NCI-H2196 (cell line): Measurements from ENCODE around the gene DEFB119.
"Not testable (repeated sequence)": the region's sequence is repeated elsewhere in the genome, so short reads cannot be mapped to it uniquely, and the experiment has no call there.

ENCODE experiments used
- DNase-seq: peaks from one replicate; lab custom pipeline; 2025; ENCODE audit not compliant: unreplicated experiment; lab: John Stamatoyannopoulos, UW

The DEFB119 gene

GRCh38 chr20:31390490-31390889 lies at the start of gene DEFB119:
DEFB119 (minus strand) TSS chr20:31390590; CDS start chr20:31390483, 107 bp downstream.
- DNase-seq, result no peak

DNA sequence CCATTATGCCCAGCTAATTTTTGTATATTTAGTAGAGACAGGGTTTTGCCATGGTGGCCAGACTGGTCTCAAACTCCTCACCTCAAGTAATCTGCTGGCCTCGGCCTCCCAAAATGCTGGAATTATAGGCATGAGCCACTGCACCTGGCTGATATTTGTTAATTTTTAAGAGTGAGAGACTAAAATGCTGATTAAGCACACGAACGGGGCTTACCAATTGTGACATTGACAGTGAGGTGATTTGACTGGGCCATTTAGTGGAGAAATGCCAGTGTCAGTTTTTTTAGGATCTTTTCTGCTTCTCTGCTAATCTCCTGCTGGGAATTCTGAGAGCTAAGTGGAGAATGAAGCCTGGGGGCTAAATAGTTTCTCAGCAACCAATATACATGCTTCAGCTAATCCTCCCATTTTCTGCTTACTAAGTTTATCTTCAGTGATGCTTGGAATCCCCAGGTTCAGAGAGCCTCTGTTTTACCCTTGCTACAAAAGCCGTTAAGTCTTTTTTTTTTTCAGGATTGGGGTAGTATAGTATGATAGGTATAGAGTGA lies 40.3 kb upstream of the DEFB119 start:
- DNase-seq, result no peak

- not testable (repeated sequence) for DNase-seq
Observed at GRCh38 chr20:31427576-31427975, 37.2 kb upstream of the DEFB119 start.

GRCh38 chr20:31426891-31427551 lies 36.6 kb upstream of the DEFB119 start:
- not testable (repeated sequence) for DNase-seq

DNA sequence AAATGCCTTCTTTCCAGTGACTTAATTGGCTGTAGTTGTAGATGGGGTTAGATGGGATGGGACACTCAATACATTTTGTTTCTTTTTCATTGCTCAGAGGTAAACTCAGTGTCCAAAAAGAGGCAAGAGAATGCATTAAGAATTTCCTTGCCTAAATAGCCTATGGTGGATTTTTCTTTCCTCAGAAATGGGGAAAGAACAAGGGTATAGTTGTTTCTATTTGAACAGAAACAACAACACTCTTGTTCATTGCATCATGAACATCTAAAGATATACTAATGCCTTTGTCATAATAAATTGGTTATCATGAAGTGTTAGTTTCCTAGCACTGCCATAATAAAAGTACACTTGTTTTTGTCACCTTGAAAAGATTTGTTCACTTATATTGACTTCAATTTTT lies 35.4 kb upstream of the DEFB119 start:
- DNase-seq, result no peak

- DNase-seq, result no peak
Observed at GRCh38 chr20:31418307-31418706, 27.9 kb upstream of the DEFB119 start.

DNA sequence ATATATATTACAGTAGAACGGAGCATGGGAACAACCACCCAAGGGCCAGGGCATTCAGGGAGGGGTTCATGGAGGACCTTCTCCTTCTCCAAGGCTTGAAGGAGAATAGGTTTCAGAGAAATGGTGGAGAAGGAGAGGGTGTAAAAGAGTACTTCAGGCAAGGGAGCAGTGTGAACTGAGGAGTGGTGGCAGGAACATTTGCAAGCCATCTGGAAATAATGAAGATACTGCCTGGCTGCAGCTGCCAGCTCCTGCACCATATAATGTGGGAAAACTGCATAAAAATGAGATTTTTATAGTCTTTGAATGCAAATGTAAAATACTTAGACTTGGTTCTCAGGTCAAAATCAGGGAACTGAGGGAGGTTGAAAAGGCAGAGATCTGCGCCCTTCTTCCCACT lies 25.3 kb upstream of the DEFB119 start:
- no peak for DNase-seq

- DNase-seq, result no peak
Observed at GRCh38 chr20:31414381-31414780, 24.0 kb upstream of the DEFB119 start.

GRCh38 chr20:31410011-31410410 lies 19.6 kb upstream of the DEFB119 start:
- no peak for DNase-seq

GRCh38 chr20:31406115-31406514 lies 15.7 kb upstream of the DEFB119 start, which contains the start of gene DEFB121:
DEFB121 (minus strand) TSS chr20:31406215; CDS start chr20:31406152, 63 bp downstream.
- no peak for DNase-seq

DNA sequence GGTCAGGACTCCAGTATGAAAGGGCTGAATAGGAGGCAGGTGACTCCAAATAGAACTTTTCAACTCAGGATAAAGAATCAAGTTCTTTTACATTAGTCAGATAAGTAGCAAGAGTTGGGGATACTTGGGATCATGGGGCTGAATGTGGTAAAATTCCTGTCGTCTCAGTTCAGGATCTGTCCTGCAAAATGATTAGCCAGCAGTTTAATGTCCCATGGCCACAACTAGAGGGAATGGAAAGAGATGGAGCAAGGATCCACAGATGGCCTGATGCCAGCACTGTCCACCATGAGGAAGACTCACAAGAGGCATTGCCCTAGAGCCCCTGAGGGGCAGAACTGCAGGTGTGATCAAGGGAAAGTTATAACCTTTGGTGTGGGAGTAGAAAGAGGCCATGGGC lies 13.5 kb upstream of the DEFB119 start:
- no peak for DNase-seq

GRCh38 chr20:31394900-31395299 lies 4.5 kb upstream of the DEFB119 start:
- DNase-seq, result no peak

GRCh38 chr20:31392836-31393235 lies 2.4 kb upstream of the DEFB119 start:
- no peak for DNase-seq

DNA sequence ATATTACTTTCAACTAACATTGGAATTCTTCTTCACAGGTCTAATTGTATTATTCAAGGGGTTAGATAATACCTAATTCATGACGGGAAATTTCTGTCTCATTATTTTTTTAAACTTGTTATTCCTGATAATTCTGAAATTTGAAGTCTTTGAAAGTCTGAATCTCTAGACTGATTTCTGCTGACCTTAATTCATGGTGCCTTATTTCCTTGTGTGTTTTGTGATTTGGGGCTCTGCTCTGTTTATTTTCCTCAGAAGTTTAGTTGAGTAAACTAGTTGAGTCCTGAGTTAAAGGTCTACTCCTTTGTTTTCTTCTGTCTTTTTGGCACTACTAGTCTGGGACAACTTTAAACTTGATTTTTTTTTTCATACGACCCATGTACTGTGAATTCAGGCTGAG lies 16.0 kb downstream of the DEFB119 start:
- DNase-seq, result no peak

GRCh38 chr20:31368301-31368700 lies 22.1 kb downstream of the DEFB119 start, which contains the start of gene DEFB118:
DEFB118 (plus strand) TSS chr20:31368601; CDS start chr20:31368651, 50 bp downstream.
- DNase-seq, result no peak

DNA sequence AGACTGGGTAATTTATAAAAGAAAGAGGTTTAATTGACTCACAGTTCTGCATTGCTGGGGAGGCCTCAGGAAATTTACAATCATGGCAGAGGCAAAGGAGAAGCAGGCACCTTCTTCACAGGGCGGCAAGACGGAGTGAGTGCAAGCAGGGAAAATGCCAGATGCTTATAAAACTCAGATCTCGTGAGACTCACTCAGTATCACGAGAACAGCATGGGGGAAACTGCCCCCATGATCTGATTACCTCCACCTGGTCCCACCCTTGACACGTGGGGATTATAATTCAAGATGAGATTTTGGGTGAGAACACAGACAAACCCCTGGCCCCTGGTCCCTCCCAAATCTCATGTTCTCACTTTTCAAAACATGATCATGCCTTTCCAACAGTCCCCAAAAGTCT lies 26.1 kb downstream of the DEFB119 start:
- DNase-seq, result not testable (repeated sequence)

DNA sequence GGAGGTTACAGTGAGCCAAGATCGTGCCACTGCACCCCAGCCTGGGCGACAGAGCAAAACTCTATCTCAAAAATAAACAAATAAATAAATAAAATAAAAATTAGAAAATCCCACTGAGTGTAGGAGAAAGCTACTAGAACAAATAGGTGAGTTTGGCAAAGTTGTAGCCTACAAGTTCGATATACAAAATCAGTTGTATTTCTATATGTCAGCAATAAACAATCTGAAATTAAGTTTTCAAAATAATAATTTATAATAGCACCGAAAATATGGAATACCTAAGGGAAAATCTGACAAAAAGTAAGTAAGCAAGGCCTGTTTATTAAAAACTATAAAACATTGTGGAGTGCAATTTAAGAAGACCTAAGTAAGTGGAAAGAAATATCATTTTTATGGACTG lies 27.1 kb downstream of the DEFB119 start:
- DNase-seq, result no peak

DNA sequence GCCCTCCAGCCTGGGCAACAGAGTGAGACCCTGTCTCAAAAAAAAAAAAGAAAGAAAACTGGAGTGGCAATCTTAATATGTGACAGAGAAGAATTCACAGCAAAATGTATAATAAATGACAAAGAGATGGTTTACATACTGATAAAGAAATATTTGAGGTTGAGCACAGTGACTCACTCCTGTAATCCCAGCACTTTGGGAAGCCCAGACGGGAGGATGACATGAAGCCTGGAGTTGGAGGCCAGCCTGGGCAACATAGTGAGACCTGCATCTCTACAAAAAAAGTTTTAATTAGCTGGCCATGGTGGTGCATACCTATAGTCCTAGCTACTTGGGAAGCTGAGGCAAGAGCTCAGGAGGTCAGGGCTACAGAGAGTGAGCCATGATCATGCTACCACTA lies 34.4 kb downstream of the DEFB119 start:
- no peak for DNase-seq

DNA sequence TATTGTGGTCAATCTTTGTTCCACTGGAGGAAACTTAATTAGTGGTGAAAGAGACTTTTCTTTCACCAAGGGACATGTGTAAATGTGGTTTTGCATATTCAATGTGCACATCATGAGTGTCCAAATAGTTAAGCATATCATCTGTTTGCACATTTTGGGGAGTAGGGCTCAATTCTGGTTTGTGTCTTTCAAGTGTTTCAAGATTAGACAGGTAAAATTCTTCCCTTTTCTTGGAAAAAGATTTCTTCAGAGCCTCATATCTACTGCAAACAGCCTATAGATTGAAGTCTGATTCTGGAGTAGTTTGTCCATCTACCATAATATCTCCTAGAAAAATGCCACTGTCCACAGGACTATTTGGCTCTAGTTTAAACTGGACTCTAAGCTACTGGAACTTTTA lies 48.9 kb downstream of the DEFB119 start:
- no peak for DNase-seq

DNA sequence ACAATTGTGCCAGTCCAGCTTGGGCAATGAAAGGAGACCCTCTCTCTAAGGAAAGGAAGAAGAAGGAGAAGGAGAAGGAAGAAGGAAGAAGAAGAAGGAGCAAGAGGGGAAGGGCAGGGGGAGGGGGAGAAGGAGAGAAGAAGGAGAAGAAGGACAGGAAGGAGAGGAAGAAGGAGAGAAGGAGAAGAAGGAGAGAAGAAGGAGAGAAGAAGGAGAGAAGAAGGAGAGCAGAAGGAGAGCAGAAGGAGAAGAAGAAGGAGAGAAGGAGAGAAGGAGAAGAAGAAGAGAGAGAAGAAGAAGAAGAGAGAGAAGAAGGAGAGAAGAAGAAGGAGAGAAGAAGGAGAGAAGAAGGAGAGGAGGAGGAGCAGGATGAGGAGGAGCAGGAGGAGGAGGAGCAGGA lies 59.5 kb downstream of the DEFB119 start:
- no peak for DNase-seq
